Measurements from ENCODE around the gene PDZD11. TPM values are rescaled to one million over a fixed set of nuclear protein-coding genes. Genes with fewer than 3 reads are reported as not detected.

Gene PDZD11
- total RNA-seq, 1 experiment from 2014 or later: 73.0 TPM

DNA sequence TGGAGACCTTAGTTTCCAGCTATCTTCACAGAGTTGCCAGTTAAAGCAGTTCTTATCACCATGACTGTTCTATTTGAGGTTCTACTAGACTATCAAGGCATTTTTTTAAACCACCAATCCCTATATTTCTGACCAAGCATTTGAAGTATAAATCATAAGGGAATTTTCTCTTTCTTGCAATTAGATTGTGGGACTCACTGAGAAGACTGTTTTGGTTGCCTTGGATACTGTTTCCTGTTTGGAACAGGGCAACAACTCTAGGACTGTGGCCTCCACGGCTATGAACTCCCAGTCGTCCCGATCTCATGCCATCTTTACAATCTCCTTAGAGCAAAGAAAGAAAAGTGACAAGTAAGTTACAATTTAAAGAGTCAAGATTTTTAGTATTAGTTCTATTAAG is 12.0 kb upstream of the PDZD11 start:
- no peaks in the 10 kb centered on the region for H3K36me3 Mint-ChIP-seq (ENCODE audit: insufficient read depth, unreplicated experiment)
- CTCF ChIA-PET: interaction anchor here (0.6 kb wide), 1 partner anchor 13 kb away, joined by 3 read pairs; no protein-coding TSS in a partner anchor
- BruUV-seq (replicated peaks): no TSS peak

DNA sequence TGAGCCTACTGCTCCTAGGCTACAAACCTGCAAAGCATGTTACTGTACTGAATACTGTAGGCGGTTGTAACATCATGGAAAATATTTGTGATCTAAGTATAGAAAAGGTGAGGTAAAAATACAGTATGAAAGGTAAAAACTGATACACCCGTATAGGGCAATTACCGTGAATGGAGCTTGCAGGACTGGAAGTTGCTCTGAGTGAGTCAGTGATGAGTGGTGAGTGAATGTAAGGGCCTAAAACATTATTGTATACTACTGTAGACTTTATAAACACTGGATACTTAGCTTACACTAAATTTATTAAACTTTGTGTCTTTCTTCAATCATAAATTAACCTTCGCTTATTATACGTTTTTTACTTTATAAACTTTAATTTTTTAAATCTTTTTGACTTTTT is 3.9 kb upstream of the PDZD11 start:
- Mint-ChIP-seq H3K9me3 (ENCODE audit: low read depth, unreplicated experiment) (no peaks in the 10 kb centered on the region), H3K4me1 (ENCODE audit: low read depth, unreplicated experiment) (no peaks in the 10 kb centered on the region), H3K27ac (ENCODE audit: unreplicated experiment) (no peak overlapping the region), H3K36me3 (ENCODE audit: insufficient read depth, unreplicated experiment) (peaks cover 22% of the 10 kb centered on the region), H3K4me3 (ENCODE audit: low read depth, unreplicated experiment) (no peak overlapping the region), H3K27me3 (ENCODE audit: unreplicated experiment) (no peaks in the 10 kb centered on the region)
- intact Hi-C loops (cut with micrococcal nuclease; ENCODE audit: unreplicated experiment): no loop called here
- CTCF ChIA-PET: no interaction called here
- BruUV-seq (replicated peaks): no TSS peak
- TF ChIP-seq, protein P1, sequence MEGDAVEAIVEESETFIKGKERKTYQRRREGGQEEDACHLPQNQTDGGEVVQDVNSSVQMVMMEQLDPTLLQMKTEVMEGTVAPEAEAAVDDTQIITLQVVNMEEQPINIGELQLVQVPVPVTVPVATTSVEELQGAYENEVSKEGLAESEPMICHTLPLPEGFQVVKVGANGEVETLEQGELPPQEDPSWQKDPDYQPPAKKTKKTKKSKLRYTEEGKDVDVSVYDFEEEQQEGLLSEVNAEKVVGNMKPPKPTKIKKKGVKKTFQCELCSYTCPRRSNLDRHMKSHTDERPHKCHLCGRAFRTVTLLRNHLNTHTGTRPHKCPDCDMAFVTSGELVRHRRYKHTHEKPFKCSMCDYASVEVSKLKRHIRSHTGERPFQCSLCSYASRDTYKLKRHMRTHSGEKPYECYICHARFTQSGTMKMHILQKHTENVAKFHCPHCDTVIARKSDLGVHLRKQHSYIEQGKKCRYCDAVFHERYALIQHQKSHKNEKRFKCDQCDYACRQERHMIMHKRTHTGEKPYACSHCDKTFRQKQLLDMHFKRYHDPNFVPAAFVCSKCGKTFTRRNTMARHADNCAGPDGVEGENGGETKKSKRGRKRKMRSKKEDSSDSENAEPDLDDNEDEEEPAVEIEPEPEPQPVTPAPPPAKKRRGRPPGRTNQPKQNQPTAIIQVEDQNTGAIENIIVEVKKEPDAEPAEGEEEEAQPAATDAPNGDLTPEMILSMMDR (IDR thresholded peaks at IDR 0.05; ENCODE audit: unreplicated experiment): no peak
- no peak for DNase-seq

More for the DNA sequence above, 12.0 kb upstream of the PDZD11 start:
- Mint-ChIP-seq H3K27ac (ENCODE audit: unreplicated experiment) (no peak overlapping the region), H3K4me1 (ENCODE audit: low read depth, unreplicated experiment) (peaks cover 8% of the 10 kb centered on the region), H3K27me3 (ENCODE audit: unreplicated experiment) (no peaks in the 10 kb centered on the region), H3K9me3 (ENCODE audit: low read depth, unreplicated experiment) (no peaks in the 10 kb centered on the region), H3K4me3 (ENCODE audit: low read depth, unreplicated experiment) (no peak overlapping the region)
- intact Hi-C loops (cut with micrococcal nuclease; ENCODE audit: unreplicated experiment): no loop called here
- TF ChIP-seq, protein P1 (IDR thresholded peaks at IDR 0.05; ENCODE audit: unreplicated experiment): no peak
- no peak for DNase-seq

DNA sequence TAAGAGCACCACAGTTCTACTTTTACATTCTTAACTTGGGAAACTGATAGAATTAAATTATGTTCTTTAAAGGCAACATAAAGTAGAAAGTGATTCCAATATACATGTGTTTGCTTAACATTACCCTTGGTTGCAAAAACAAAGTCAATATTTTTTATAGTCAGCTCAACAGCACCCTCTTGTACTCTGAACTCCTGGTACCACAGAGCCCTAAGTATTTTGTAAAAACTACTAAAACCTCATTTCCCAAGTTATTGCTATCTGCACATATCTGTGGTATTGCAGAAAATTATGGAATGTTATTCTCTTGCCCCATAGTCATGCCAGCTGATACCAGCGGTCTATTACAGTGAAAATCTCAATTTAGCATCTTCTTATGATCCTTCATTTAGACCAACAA is 3.1 kb upstream of the PDZD11 start:
- intact Hi-C loops (cut with micrococcal nuclease; ENCODE audit: unreplicated experiment): no loop called here
- H3K4me1 Mint-ChIP-seq (ENCODE audit: low read depth, unreplicated experiment): no peaks in the 10 kb centered on the region
- peaks cover 22% of the 10 kb centered on the region for H3K36me3 Mint-ChIP-seq (ENCODE audit: insufficient read depth, unreplicated experiment)
- CTCF ChIA-PET: no interaction called here
- H3K9me3 Mint-ChIP-seq (ENCODE audit: low read depth, unreplicated experiment): no peaks in the 10 kb centered on the region
- no peak for DNase-seq
- H3K27me3 Mint-ChIP-seq (ENCODE audit: unreplicated experiment): no peaks in the 10 kb centered on the region
- BruUV-seq (replicated peaks): no TSS peak
- no peak overlapping the region for H3K4me3 Mint-ChIP-seq (ENCODE audit: low read depth, unreplicated experiment)
- TF ChIP-seq, protein P1 (IDR thresholded peaks at IDR 0.05; ENCODE audit: unreplicated experiment): no peak
- H3K27ac Mint-ChIP-seq (ENCODE audit: unreplicated experiment): no peak overlapping the region

DNA sequence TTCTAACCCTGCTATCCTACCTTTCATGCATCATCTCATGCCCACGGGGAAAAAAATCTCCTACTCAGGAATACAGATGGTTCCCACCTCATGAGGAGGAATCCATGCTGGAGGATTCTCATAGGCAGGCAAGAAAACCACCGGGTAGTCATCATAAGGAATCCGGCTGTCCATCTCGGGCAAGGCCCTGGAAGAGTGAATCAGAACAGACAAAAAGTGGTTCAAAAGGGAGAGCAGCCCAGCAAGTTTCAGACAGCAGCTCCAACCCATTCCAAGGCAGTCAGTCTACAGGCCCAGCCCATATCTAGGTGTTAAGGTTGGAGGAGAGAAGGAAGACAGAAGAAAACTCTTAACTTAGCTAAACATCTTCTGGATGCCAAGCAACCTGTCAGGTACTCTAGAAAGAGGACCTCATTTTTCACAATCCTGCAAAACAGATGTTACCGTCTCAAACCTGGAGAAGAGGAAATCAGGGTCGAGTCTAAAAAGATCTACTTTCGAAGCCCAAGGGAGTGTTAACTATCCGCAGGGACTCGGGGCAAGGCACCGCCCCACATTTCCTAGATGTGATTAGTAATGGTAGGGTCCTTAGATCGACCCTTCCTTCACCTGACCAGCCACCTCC is 447 bp downstream of the PDZD11 start:
- peak overlapping the region; percentile 82 for H3K4me3 Mint-ChIP-seq (ENCODE audit: low read depth, unreplicated experiment)
- TF ChIP-seq, protein P1 (IDR thresholded peaks at IDR 0.05; ENCODE audit: unreplicated experiment): no peak
- no peak for DNase-seq
- H3K36me3 Mint-ChIP-seq (ENCODE audit: insufficient read depth, unreplicated experiment): peaks cover 22% of the 10 kb centered on the region
- H3K4me1 Mint-ChIP-seq (ENCODE audit: low read depth, unreplicated experiment): no peaks in the 10 kb centered on the region
- CTCF ChIA-PET: interaction anchor here (0.6 kb wide), 1 partner anchor 12 kb away, joined by 3 read pairs; no protein-coding TSS in a partner anchor
- BruUV-seq (replicated peaks): TSS peak; percentile 78
- H3K9me3 Mint-ChIP-seq (ENCODE audit: low read depth, unreplicated experiment): no peaks in the 10 kb centered on the region
- no peaks in the 10 kb centered on the region for H3K27me3 Mint-ChIP-seq (ENCODE audit: unreplicated experiment)
- peak overlapping the region; percentile 34 for H3K27ac Mint-ChIP-seq (ENCODE audit: unreplicated experiment)
- intact Hi-C loops (cut with micrococcal nuclease; ENCODE audit: unreplicated experiment): no loop called here

All from Calu3 (cell line).